ENCODE results near the gene KCTD17. TPM values are rescaled to one million over a fixed set of nuclear protein-coding genes. Genes with fewer than 3 reads are reported as not detected.
A peak's percentile ranks its signal among the peaks of the same experiment; 100 is the strongest.

KCTD17 gene
- total and polyA plus RNA-seq, 2 of the 4 experiments (the other 2 are of a cell fraction) = 28.3 to 37.3 TPM

DNA sequence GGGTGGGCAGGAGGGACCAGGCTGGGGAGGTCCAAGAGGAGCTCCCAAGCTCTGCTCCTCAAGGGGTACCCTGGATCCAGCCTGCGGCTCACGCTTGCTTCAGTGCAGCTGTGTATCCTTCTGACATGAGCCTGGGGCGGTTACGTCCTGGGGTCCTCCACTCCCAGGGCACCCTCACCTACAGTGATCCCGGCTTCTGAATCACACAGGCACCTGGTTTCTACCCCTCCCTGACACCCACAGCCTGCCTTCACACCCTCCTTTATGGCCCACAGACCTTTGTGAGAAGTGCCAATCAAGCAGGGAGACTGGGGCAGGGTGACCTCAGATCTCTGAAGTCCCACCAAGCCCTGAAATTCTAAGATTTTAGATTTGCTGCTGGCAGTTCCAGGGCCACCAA lies 30.5 kb upstream of the KCTD17 start:
- H4K5ac ChIP-seq (ENCODE audit: low read depth, low read length) = no peak overlapping the region
- ChIA-PET CTCF (interaction anchor here (1.1 to 1.5 kb wide), 2 partner anchors 15 to 19 kb away, joined by 3 read pairs; no protein-coding TSS in a partner anchor), POLR2A (ENCODE audit: unreplicated experiment) (no interaction called here)
- H2AFZ ChIP-seq (replicated peaks; ENCODE audit: low read length, poor library complexity) = no peak overlapping the region
- peaks cover 29% of the 10 kb centered on the region for H3K36me3 ChIP-seq (ENCODE audit: control insufficient read depth, insufficient read depth, low read length)
- H4K8ac ChIP-seq (ENCODE audit: low read depth in 2 of 2, low read length in 2 of 2) = no peak overlapping the region
- no peak overlapping the region for H4K91ac ChIP-seq (ENCODE audit: insufficient read depth, low read depth, low read length)
- H3K27ac ChIP-seq (ENCODE audit: insufficient read depth, low read length) = no peak overlapping the region
- H3K56ac ChIP-seq (ENCODE audit: extremely low read depth, insufficient read depth, low read length) = no peak overlapping the region
- DNase-seq = no peak
- H2BK20ac ChIP-seq (ENCODE audit: low read depth, low read length) = no peak overlapping the region
- peaks cover 23% of the 10 kb centered on the region for H4K20me1 ChIP-seq (ENCODE audit: insufficient read depth, low read length)
- intact Hi-C loops (cut with micrococcal nuclease) (loop anchor here (5.0 kb wide), 1 partner anchor 239 kb away; no protein-coding TSS in a partner anchor), dilution Hi-C loops (cut with HindIII; ENCODE audit: low sequenced_read_pairs, unreplicated experiment) (no loop called here), in situ Hi-C loops (cut with MboI; ENCODE audit: low sequenced_read_pairs) (no loop called here)
- WGBS, 2 experiments (ENCODE audit: extremely low coverage in 2 of 2, insufficient read length in 1 of 2) = 88% methylated on average over 5 of the region's 5 CpGs; no CpG with 5 or more reads in 1 of the 2 experiments
- H3K4ac ChIP-seq (ENCODE audit: low read depth, low read length) = no peak overlapping the region
- ATAC-seq (ENCODE audit: low read depth) = no peak
- H2BK5ac ChIP-seq (ENCODE audit: low read depth, low read length, poor library complexity, severe bottlenecking) = no peak overlapping the region
- BruUV-seq (replicated peaks) = no TSS peak
- H2BK120ac ChIP-seq (ENCODE audit: low read depth, low read length) = no peak overlapping the region
- H2AK9ac ChIP-seq (replicated peaks; ENCODE audit: low read depth, low read length, poor library complexity) = peak overlapping the region; percentile 72
- no peak overlapping the region for H3K4me3 ChIP-seq (ENCODE audit: insufficient read depth, low read depth, low read length)
- peaks cover 9% of the 10 kb centered on the region; the same call in 1 of the 2 replicates for H3K9me1 ChIP-seq (ENCODE audit: insufficient read depth, low read length)
- H3K4me2 ChIP-seq (ENCODE audit: low read depth, low read length) = no peak overlapping the region
- no peaks in the 10 kb centered on the region for H3K27me3 ChIP-seq (ENCODE audit: control insufficient read depth, insufficient read depth, low read length)
- no peak overlapping the region for H2BK15ac ChIP-seq (ENCODE audit: low read depth, low read length)
- no peak overlapping the region for H3K9ac ChIP-seq (ENCODE audit: low read depth, low read length)
- H3K4me1 ChIP-seq (ENCODE audit: control insufficient read depth, insufficient read depth, low read length) = peaks cover 7% of the 10 kb centered on the region
- no peak overlapping the region for H3K18ac ChIP-seq (ENCODE audit: low read depth, low read length)
- no peaks in the 10 kb centered on the region for H3K9me3 ChIP-seq (ENCODE audit: control insufficient read depth, insufficient read depth, low read length)
- TF ChIP-seq, protein P1, sequence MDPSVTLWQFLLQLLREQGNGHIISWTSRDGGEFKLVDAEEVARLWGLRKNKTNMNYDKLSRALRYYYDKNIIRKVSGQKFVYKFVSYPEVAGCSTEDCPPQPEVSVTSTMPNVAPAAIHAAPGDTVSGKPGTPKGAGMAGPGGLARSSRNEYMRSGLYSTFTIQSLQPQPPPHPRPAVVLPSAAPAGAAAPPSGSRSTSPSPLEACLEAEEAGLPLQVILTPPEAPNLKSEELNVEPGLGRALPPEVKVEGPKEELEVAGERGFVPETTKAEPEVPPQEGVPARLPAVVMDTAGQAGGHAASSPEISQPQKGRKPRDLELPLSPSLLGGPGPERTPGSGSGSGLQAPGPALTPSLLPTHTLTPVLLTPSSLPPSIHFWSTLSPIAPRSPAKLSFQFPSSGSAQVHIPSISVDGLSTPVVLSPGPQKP (IDR thresholded peaks at IDR 0.05; ENCODE audit: borderline replicate concordance, low read depth, low read length) = no peak
- TF ChIP-seq MXI1 (IDR thresholded peaks at IDR 0.05; ENCODE audit: borderline replicate concordance, low read depth, low read length) (no peak), POLR2A (IDR thresholded peaks at IDR 0.05; ENCODE audit: low read depth, low read length) (no peak)
- TF ChIP-seq, protein P2, sequence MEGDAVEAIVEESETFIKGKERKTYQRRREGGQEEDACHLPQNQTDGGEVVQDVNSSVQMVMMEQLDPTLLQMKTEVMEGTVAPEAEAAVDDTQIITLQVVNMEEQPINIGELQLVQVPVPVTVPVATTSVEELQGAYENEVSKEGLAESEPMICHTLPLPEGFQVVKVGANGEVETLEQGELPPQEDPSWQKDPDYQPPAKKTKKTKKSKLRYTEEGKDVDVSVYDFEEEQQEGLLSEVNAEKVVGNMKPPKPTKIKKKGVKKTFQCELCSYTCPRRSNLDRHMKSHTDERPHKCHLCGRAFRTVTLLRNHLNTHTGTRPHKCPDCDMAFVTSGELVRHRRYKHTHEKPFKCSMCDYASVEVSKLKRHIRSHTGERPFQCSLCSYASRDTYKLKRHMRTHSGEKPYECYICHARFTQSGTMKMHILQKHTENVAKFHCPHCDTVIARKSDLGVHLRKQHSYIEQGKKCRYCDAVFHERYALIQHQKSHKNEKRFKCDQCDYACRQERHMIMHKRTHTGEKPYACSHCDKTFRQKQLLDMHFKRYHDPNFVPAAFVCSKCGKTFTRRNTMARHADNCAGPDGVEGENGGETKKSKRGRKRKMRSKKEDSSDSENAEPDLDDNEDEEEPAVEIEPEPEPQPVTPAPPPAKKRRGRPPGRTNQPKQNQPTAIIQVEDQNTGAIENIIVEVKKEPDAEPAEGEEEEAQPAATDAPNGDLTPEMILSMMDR (conservative IDR thresholded peaks at IDR 0.05; ENCODE audit: low read depth, low read length) = no peak
- H3K23ac ChIP-seq (ENCODE audit: low read depth, low read length) = no peak overlapping the region
- H2AK5ac ChIP-seq (ENCODE audit: low read depth, low read length) = peak overlapping the region; percentile 21; the same call in 1 of the 2 replicates
- H3K14ac ChIP-seq (replicated peaks; ENCODE audit: low read depth, low read length) = no peak overlapping the region
- H3K79me1 ChIP-seq (ENCODE audit: low read depth in 1 of 2, low read length in 2 of 2) = peaks cover 15 to 72% of the 10 kb centered on the region in 2 experiments

Measured in IMR-90 (cell line).